ENCODE data around the gene ANKRD17. TPM values are rescaled to one million over a fixed set of nuclear protein-coding genes. Genes with fewer than 3 reads are reported as not detected.
A peak's percentile ranks its signal among the peaks of the same experiment; 100 is the strongest.
"Not testable (repeated sequence)": the region's sequence is repeated elsewhere in the genome, so short reads cannot be mapped to it uniquely, and the experiment has no call there.

ANKRD17 gene
- total and polyA plus RNA-seq, 2 donors = 12.0 to 26.4 TPM

DNA sequence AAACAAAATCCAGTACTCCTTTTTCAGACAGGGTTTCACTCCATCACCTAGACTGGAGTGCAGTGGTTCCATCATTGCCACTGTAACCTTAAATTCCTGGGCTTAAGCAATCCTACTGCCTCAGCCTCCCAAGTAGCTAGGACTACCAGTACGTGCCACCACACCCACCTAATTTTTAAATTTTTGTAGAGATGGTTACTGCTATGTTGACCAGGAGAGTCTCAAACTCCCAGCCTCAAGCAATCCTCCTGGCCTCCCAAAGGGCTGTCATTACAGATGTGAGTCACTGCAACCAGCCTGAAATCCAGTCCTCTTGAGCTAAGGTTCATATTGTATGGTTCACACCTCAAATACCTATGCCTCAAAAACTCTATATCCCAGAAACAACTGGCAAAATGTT, 22.4 kb downstream of the ANKRD17 start:
- Histone ChIP-seq H3K9me3 (ENCODE audit: control insufficient read depth in 2 of 2, insufficient read depth in 1 of 2, low read length in 1 of 2) (no peaks in the 10 kb centered on the region), H3K4me1 (ENCODE audit: control insufficient read depth in 2 of 2, insufficient read depth in 2 of 2, low read length in 2 of 2) (no peaks in the 10 kb centered on the region), H3K36me3 (ENCODE audit: control insufficient read depth in 2 of 2, insufficient read depth in 2 of 2, low read length in 1 of 2) (peaks cover 13 to 35% of the 10 kb centered on the region in 2 donors), H3K27ac (ENCODE audit: low read depth in 1 of 2, low read length in 1 of 2) (no peak overlapping the region), H3K4me3 (ENCODE audit: low read length in 2 of 2) (no peak overlapping the region), H3K27me3 (ENCODE audit: control insufficient read depth in 2 of 2, insufficient read depth in 1 of 2, low read length in 1 of 2) (no peaks in the 10 kb centered on the region)
- DNase-seq (ENCODE audit: low read depth in 6 of 9, low spot score in 9 of 9) = no peak
- WGBS = 98% methylated on average over 1 of the region's 1 CpG

DNA sequence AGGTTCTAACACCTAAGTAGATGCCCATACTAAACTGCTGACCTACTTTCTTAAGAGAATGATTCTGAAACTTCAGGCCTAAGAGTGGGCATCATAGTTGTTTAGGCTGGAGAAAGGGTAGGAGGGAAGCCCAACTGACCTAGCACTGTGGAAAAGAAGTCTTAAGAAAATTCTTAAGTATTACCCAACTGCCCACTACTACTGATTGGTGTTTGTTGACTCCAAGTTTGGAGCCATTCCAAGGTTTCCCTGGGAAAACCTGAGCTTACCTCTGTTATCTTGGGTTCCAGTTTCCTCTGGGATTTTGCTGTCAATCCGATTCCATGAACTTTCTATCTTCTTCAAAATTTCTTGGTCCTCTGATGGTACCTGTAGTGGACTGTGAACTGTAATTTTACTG, 23.9 kb downstream of the ANKRD17 start:
- no peaks in the 10 kb centered on the region for H3K27me3 ChIP-seq (ENCODE audit: control insufficient read depth in 2 of 2, insufficient read depth in 1 of 2, low read length in 1 of 2)
- no peaks in the 10 kb centered on the region for H3K9me3 ChIP-seq (ENCODE audit: control insufficient read depth in 2 of 2, insufficient read depth in 1 of 2, low read length in 1 of 2)
- H3K36me3 ChIP-seq (ENCODE audit: control insufficient read depth in 2 of 2, insufficient read depth in 2 of 2, low read length in 1 of 2) = peaks cover 13 to 35% of the 10 kb centered on the region in 2 donors
- no peak for DNase-seq (ENCODE audit: low read depth in 6 of 9, low spot score in 9 of 9)
- 100% methylated on average over 1 of the region's 1 CpG for WGBS
- H3K4me3 ChIP-seq (ENCODE audit: low read length in 2 of 2) = no peak overlapping the region
- H3K4me1 ChIP-seq (ENCODE audit: control insufficient read depth in 2 of 2, insufficient read depth in 2 of 2, low read length in 2 of 2) = no peaks in the 10 kb centered on the region
- no peak overlapping the region for H3K27ac ChIP-seq (ENCODE audit: low read depth in 1 of 2, low read length in 1 of 2)

DNA sequence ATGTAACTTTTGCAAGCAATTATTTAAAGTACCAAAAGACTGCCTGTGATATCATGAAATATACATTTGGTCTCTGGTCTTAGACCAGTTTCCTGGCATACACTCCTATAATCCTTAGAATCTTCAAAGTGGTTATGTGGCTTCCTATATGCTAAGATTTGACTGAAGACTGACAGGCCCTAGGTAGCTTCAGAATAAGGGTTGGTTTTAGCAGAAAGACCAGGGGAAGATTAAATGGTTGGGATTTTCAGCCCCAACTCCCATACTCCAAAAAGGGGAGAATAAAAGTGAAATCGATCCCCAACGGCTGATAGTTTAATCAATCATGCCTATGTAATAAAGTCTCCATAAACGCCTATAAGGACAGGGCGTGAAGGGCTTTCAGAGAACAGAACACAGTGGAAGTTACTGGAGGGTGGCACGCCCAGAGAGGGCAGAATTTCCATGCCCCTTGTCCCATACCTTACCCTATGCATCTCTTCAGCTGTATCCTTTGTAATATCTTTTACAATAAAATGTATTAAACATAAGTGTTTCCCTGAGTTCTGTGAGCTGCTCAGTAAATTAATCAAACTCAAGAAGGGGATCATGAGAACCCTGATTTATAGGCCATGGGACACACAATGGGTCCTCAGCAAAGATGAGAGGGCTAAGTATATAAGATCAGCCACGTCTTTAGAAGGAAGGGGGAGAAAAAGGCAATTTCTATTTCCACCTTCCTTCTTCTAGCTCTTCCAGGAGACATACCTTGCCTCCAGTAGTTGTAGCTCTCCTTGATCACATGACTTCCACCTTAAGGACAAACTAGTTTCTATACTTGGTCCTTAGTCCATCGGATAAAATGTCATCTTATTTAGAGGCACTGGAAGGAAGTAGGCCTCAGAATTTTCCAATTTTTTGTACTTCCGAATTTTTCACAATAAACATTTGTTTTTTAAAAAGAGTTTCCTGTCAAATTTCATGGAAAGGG, 26.8 kb downstream of the ANKRD17 start:
- Histone ChIP-seq H3K27ac (ENCODE audit: low read depth in 1 of 2, low read length in 1 of 2) (no peak overlapping the region), H3K36me3 (ENCODE audit: control insufficient read depth in 2 of 2, insufficient read depth in 2 of 2, low read length in 1 of 2) (peaks cover 13 to 32% of the 10 kb centered on the region in 2 donors), H3K27me3 (ENCODE audit: control insufficient read depth in 2 of 2, insufficient read depth in 1 of 2, low read length in 1 of 2) (no peaks in the 10 kb centered on the region), H3K9me3 (ENCODE audit: control insufficient read depth in 2 of 2, insufficient read depth in 1 of 2, low read length in 1 of 2) (no peaks in the 10 kb centered on the region), H3K4me3 (ENCODE audit: low read length in 2 of 2) (no peak overlapping the region), H3K4me1 (ENCODE audit: control insufficient read depth in 2 of 2, insufficient read depth in 2 of 2, low read length in 2 of 2) (no peaks in the 10 kb centered on the region)
- 97% methylated on average over 8 of the region's 8 CpGs for WGBS
- DNase-seq (ENCODE audit: low read depth in 6 of 9, low spot score in 9 of 9) = no peak

DNA sequence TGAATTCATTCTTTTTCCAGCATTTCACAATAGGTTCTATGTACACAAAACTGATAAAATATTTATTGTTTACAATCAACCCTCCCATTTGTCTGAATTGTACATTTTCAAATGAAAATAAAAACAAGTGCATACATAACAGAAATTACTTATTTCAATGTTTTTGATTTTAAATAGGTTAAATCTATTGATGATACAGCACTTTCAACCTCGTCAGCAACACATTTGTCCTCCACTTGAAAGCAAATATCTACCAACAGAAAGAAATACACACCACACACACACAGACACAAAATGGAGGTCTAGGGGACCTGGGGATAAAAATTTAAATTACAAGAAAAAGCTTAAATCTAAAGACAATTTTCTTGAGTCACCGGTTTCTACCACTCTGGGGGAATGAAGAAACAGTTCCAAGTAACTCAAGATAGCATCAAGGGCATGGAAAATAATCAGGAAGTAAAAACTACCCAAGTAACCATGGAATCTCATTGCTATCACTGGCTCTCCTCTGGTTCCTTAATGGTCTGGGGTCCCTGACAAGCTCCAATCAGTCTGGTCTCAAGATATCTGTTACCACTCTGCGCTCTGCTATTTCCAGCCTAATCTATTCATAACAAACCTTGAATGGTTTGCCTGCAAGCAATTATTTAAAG, 27.6 kb downstream of the ANKRD17 start:
- Histone ChIP-seq H3K4me1 (ENCODE audit: control insufficient read depth in 2 of 2, insufficient read depth in 2 of 2, low read length in 2 of 2) (no peaks in the 10 kb centered on the region), H3K27ac (ENCODE audit: low read depth in 1 of 2, low read length in 1 of 2) (no peak overlapping the region), H3K9me3 (ENCODE audit: control insufficient read depth in 2 of 2, insufficient read depth in 1 of 2, low read length in 1 of 2) (no peaks in the 10 kb centered on the region), H3K36me3 (ENCODE audit: control insufficient read depth in 2 of 2, insufficient read depth in 2 of 2, low read length in 1 of 2) (peaks cover 13 to 28% of the 10 kb centered on the region in 2 donors), H3K4me3 (ENCODE audit: low read length in 2 of 2) (no peak overlapping the region), H3K27me3 (ENCODE audit: control insufficient read depth in 2 of 2, insufficient read depth in 1 of 2, low read length in 1 of 2) (no peaks in the 10 kb centered on the region)
- WGBS = 97% methylated on average over 3 of the region's 3 CpGs
- DNase-seq (ENCODE audit: low read depth in 6 of 9, low spot score in 9 of 9) = no peak

DNA sequence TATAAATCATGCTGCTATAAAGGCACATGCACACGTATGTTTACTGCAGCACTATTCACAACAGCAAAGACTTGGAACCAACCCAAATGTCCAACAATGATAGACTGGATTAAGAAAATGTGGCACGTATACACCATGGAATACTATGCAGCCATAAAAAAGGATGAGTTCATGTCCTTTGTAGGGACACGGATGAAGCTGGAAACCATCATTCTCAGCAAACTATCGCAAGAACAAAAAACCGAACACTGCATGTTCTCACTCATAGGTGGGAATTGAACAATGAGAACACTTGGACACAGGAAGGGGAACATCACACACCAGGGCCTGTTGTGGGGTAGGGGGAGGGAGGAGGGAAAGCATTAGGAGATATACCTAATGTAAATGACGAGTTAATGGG, 29.8 kb downstream of the ANKRD17 start:
- not testable (repeated sequence) for H3K27me3 ChIP-seq (ENCODE audit: control insufficient read depth in 2 of 2, insufficient read depth in 1 of 2, low read length in 1 of 2); H3K4me1 ChIP-seq (ENCODE audit: control insufficient read depth in 2 of 2, insufficient read depth in 2 of 2, low read length in 2 of 2); H3K27ac ChIP-seq (ENCODE audit: low read depth in 1 of 2, low read length in 1 of 2); H3K4me3 ChIP-seq (ENCODE audit: low read length in 2 of 2); H3K9me3 ChIP-seq (ENCODE audit: control insufficient read depth in 2 of 2, insufficient read depth in 1 of 2, low read length in 1 of 2); DNase-seq (ENCODE audit: low read depth in 6 of 9, low spot score in 9 of 9)
- peaks cover 4 to 20% of the 10 kb centered on the region in 2 donors for H3K36me3 ChIP-seq (ENCODE audit: control insufficient read depth in 2 of 2, insufficient read depth in 2 of 2, low read length in 1 of 2)
- WGBS = 91% methylated on average over 5 of the region's 6 CpGs

DNA sequence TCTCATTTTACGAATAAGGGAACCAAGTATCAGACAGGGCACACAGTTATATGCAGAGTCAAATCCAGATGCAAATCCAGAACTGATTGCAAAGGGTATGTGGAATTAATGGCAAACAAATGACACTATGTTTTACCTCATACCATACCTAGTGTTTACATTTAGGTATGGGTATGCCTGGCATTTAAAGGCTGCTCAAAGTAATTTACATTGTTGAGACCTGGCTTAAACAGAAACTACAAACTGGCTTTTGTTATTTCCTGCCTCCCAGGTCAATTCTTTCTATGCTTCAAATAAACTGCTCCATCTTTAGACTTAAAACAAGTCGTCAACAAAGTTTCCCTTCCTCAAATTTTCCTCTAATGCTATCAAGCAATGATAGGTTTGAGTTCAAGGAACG, 33.7 kb downstream of the ANKRD17 start:
- peaks cover 0 to 4% of the 10 kb centered on the region in 2 donors for H3K36me3 ChIP-seq (ENCODE audit: control insufficient read depth in 2 of 2, insufficient read depth in 2 of 2, low read length in 1 of 2)
- DNase-seq (ENCODE audit: low read depth in 6 of 9, low spot score in 9 of 9) = no peak
- peaks cover 0 to 7% of the 10 kb centered on the region in 2 donors for H3K4me1 ChIP-seq (ENCODE audit: control insufficient read depth in 2 of 2, insufficient read depth in 2 of 2, low read length in 2 of 2)
- WGBS = 96% methylated on average over 3 of the region's 3 CpGs
- no peak overlapping the region for H3K27ac ChIP-seq (ENCODE audit: low read depth in 1 of 2, low read length in 1 of 2)
- no peak overlapping the region for H3K4me3 ChIP-seq (ENCODE audit: low read length in 2 of 2)
- H3K27me3 ChIP-seq (ENCODE audit: control insufficient read depth in 2 of 2, insufficient read depth in 1 of 2, low read length in 1 of 2) = no peaks in the 10 kb centered on the region
- peaks cover 0 to 2% of the 10 kb centered on the region in 2 donors for H3K9me3 ChIP-seq (ENCODE audit: control insufficient read depth in 2 of 2, insufficient read depth in 1 of 2, low read length in 1 of 2)

DNA sequence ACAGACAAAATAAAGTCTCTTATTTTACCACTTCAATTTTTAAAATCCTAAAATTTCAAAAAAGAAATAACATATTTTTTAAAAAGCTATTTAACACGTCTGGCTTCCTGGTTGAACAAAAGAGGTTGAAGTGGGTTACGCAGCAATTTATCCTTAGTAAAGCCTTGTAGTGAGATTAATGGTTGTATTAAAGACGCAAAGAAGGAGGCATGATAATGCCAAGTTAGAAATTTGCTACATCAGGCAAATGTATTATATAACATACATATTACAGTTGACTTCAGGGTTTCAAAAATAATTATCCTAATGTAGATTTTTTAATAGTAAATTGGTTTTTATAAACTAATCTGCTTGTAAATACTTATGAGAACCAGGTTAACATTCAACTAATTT, 35.3 kb downstream of the ANKRD17 start:
- no peaks in the 10 kb centered on the region for H3K27me3 ChIP-seq (ENCODE audit: control insufficient read depth in 2 of 2, insufficient read depth in 1 of 2, low read length in 1 of 2)
- peaks cover 0 to 4% of the 10 kb centered on the region in 2 donors for H3K36me3 ChIP-seq (ENCODE audit: control insufficient read depth in 2 of 2, insufficient read depth in 2 of 2, low read length in 1 of 2)
- H3K4me1 ChIP-seq (ENCODE audit: control insufficient read depth in 2 of 2, insufficient read depth in 2 of 2, low read length in 2 of 2) = peaks cover 0 to 7% of the 10 kb centered on the region in 2 donors
- WGBS = 30% methylated on average over 3 of the region's 3 CpGs
- H3K4me3 ChIP-seq (ENCODE audit: low read length in 2 of 2) = peak overlapping the region in 1 of 2 donors; percentile 61
- peak overlapping the region in 1 of 2 donors; percentile 75 for H3K27ac ChIP-seq (ENCODE audit: low read depth in 1 of 2, low read length in 1 of 2)
- peaks cover 0 to 2% of the 10 kb centered on the region in 2 donors for H3K9me3 ChIP-seq (ENCODE audit: control insufficient read depth in 2 of 2, insufficient read depth in 1 of 2, low read length in 1 of 2)
- no peak for DNase-seq (ENCODE audit: low read depth in 6 of 9, low spot score in 9 of 9)

DNA sequence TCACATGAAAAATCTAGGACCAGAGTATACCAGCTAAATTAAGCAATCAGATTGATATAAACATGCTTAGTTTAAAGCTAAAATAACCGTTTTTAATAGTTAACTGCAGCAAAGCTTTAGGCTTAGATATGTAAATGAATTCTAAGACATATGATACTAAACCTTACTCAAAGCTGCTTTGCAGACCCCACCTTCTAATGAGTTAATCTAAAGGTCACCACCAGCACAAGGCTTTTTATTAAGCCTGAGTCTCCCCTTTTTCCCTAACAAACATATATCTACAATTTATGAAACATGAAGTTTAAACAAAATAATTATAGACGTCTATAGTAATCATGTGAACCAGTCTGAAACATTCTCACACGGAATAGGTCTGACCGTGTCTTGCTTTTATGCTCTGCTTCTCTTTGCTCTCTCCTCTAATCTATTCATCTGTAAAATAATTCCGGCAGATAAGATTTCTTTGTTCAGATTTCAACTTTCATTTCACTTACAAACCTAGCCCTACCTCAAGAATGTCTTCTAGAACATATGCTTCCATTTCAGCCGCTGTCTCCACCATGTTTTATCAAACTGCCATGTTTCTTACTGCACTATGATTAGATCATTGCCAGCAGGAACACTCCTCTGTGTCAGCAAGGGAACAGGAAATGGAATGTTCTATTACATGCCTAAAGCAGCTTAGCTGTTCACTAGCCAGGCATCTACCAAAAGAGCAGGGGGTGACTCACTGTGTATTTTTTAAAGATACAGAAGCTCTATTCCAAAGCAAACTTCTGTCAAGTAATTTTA, 35.9 kb downstream of the ANKRD17 start:
- H3K4me1 ChIP-seq (ENCODE audit: control insufficient read depth in 2 of 2, insufficient read depth in 2 of 2, low read length in 2 of 2) = peaks cover 0 to 7% of the 10 kb centered on the region in 2 donors
- peak; percentile 52 to 90 (median 73) for DNase-seq (ENCODE audit: low read depth in 6 of 9, low spot score in 9 of 9)
- H3K27ac ChIP-seq (ENCODE audit: low read depth in 1 of 2, low read length in 1 of 2) = peak overlapping the region; percentile 82 to 91
- H3K9me3 ChIP-seq (ENCODE audit: control insufficient read depth in 2 of 2, insufficient read depth in 1 of 2, low read length in 1 of 2) = peaks cover 0 to 2% of the 10 kb centered on the region in 2 donors
- WGBS = 5% methylated on average over 6 of the region's 6 CpGs
- peak overlapping the region; percentile 54 to 61 for H3K4me3 ChIP-seq (ENCODE audit: low read length in 2 of 2)
- H3K27me3 ChIP-seq (ENCODE audit: control insufficient read depth in 2 of 2, insufficient read depth in 1 of 2, low read length in 1 of 2) = no peaks in the 10 kb centered on the region
- H3K36me3 ChIP-seq (ENCODE audit: control insufficient read depth in 2 of 2, insufficient read depth in 2 of 2, low read length in 1 of 2) = peaks cover 0 to 4% of the 10 kb centered on the region in 2 donors
